Stimulated activated CD8-positive, alpha-beta memory T cell treated with anti-CD3 and anti-CD28 coated beads, Interleukin-12 subunit alpha, Interleukin-12 subunit beta, amount 100 ng/mL, for 4 hours (primary cell): ENCODE measurements around the gene PRDM1.

Source experiments
- DNase-seq: peaks from one replicate; pipeline ENCODE4 v3.0.0-alpha.2; 2020; ENCODE audit warnings: low read depth

PRDM1 gene

GRCh38 chr6:106070636-106071035, 15.5 kb upstream of the PRDM1 start:
- DNase-seq: no peak

- DNase-seq: no peak
These were observed 13.5 kb upstream of the PRDM1 start for GRCh38 chr6:106072501-106073090.

GRCh38 chr6:106074146-106074545, 12.0 kb upstream of the PRDM1 start:
- DNase-seq: no peak

DNA sequence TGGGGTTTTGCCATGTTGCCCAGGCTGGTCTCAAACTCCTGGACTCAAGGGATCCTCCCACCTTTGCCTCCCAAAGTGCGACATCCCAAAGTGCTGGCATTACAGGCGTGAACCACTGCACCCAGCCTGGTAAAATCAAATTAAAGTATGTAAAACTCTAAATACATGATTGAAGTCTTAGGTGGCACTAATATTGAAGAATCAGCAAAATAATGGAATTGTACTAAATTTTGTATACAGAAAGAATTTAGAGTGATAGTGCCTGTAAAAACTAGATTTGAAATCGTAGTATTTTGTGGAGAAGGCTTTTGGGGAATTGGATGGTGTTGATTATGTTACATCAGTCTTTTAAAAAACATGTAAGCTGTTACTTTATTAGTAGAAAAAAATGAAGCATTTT, 10.0 kb upstream of the PRDM1 start:
- DNase-seq: no peak

DNA sequence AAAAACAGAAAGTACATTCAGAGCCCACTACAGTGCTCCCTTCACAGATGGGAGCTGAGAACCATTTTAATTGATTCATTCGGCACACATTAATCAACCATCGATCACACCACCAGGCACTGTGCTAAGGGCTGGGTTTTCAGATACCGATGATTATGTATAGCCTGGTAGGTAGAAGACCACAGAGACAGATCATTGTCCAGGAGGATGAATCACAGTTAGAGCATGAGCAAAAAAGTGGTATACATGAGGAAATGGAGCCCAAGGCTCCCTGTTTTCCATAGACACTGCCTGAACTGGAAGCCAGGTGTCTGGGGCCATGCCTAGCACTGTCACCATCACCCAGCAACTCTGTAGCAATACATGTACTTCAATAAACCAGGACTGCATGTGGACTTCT, 9.0 kb upstream of the PRDM1 start:
- DNase-seq: no peak

GRCh38 chr6:106077881-106078280, 8.3 kb upstream of the PRDM1 start:
- DNase-seq: no peak

GRCh38 chr6:106079961-106080762, 6.0 kb upstream of the PRDM1 start:
- DNase-seq: no peak

GRCh38 chr6:106080763-106081095, 5.4 kb upstream of the PRDM1 start:
- no peak for DNase-seq

GRCh38 chr6:106081715-106082114, 4.4 kb upstream of the PRDM1 start:
- no peak for DNase-seq

GRCh38 chr6:106082735-106083398, 3.3 kb upstream of the PRDM1 start:
- DNase-seq: no peak

DNA sequence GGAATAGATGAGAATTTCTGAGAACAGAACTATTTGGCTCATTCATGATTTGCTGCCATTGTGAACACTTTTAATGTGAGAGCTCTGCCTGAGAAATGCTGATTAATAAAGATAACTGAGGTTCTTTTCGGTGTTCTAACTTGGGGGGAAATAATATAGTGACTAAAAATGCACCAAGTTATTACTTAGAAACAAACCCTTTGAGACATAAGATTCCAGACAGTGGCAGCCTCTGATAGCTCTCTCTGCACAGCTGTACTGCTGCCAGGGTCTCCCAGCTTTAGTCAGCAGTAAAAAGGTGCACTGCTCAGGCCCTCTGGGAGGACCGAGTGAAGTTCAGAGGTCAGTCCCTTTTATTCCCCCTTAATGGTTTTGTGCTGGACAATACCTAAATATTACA, 2.5 kb upstream of the PRDM1 start:
- DNase-seq: no peak

DNA sequence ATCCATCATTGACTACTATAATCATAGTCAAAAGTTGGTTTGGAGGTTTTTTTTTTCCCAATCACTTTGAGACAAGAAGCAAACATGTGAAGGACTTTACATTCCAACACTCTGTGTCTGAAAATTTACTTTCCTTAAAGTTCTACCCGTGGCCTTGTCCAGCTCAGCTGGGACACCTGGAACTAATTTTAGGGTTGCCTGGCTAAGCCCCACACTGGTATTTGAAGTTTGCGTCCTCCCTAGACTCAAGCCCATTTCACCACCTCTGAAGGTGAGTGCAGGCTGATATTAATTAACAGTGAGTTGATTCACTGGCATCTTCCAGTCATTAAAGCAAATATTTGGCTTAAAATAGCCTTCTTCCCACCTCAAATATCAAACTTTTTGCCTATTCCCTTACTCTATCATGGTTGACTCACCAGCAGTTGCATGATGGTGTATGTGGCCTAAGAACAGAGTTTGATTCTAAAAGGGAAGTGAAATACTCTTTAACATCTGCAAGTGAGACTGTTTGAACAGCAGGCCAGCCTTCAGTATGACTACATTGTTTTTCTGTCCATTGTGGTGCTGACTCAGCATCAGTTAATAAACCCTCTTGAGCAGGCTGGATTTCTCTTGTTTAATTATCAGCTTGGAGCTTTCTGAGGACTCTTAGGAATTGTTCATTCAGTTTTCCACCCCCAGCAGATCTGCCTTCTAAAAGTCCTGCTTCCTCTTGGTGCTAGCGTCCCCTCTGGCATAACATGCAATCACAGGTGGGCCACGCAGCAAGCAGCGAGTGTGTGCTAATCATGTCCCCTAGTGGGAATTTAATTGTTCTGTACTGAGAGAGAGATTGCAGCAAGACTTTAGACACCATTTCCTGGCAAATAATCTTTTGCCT, 1.8 kb upstream of the PRDM1 start:
- no peak for DNase-seq

- DNase-seq: no peak
These were observed 996 bp upstream of the PRDM1 start for GRCh38 chr6:106084989-106085691.

GRCh38 chr6:106085692-106085983, 498 bp upstream of the PRDM1 start:
- no peak for DNase-seq

DNA sequence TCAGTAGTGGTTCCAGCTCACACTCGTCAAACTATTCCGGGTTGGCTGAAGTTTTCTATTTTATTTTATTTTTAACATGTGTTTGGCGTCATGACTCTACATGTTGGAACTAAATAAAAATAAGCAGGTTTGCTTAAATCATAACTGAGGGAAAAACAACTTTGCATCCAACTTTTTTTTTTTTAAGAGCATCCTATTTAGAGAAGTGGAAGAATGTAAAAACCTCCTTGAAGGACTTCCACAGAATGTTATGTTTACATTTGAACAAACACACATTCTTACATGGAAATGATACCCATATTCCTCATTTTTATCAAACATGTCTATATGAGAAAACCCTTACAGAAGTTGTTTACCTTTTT, 659 bp downstream of the PRDM1 start:
- DNase-seq: no peak

DNA sequence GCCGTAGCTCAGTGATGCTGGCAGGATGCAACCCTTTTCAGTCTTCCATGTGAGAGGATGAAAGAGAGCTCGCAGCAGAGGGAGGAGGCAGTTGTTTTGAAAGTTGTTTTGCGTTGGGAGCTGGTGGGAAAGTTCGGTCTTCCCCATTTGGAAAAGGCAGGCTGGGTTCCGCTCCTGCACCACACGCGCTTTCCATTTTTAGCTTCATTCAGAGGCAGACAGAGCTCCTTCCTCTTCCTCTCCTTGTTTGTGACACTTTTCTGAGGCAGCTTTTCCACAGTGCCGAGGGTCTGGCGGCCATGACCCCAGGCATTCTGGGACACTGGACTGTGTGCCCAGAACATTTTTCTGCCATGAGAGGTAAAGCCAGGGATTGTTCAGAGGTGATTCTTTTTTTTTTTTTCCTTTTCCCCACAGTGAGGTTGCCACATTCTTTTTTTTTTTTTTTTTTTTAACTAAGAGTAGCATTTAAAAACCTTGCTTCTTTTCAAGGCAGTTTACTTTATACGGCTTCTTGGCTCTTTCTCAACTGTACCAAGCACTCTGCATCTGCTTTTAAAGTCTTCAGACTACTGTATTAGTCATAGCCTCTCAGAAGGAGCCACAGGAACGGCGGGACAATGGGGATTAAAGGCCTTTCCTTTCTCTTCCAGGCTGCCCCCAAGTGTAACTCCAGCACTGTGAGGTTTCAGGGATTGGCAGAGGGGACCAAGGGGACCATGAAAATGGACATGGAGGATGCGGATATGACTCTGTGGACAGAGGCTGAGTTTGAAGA, 1.6 kb downstream of the PRDM1 start:
- DNase-seq: no peak

- no peak for DNase-seq
These were observed 3.9 kb downstream of the PRDM1 start for GRCh38 chr6:106090001-106090400.

GRCh38 chr6:106092279-106092678, 6.1 kb downstream of the PRDM1 start:
- DNase-seq: no peak

GRCh38 chr6:106094261-106094963, 8.3 kb downstream of the PRDM1 start:
- no peak for DNase-seq

- no peak for DNase-seq
These were observed 8.8 kb downstream of the PRDM1 start for GRCh38 chr6:106094964-106095335.
